Progenitor cell of endocrine pancreas (in vitro differentiated cells): ENCODE data around the gene FREM3. TPM values are rescaled to one million over a fixed set of nuclear protein-coding genes. Genes with fewer than 3 reads are reported as not detected.

Experiments used
- DNase-seq: peaks from one replicate; pipeline ENCODE4 v3.0.0; 2021; ENCODE audit warnings: low spot score; ENCODE audit not compliant: unreplicated experiment
- H3K27ac Mint-ChIP-seq: 2 replicates; pipeline ENCODE4 v1.8.0; 2021; ENCODE audit warnings: mild to moderate bottlenecking, moderate library complexity, mixed read lengths
- H3K27me3 Mint-ChIP-seq: 2 replicates; pipeline ENCODE4 v1.8.0; 2021; ENCODE audit warnings: mixed read lengths
- H3K36me3 Mint-ChIP-seq: 2 replicates; pipeline ENCODE4 v1.8.0; 2022; ENCODE audit warnings: mixed read lengths; ENCODE audit not compliant: insufficient read depth
- H3K4me1 Mint-ChIP-seq: 2 replicates; pipeline ENCODE4 v1.8.0; 2021; ENCODE audit warnings: low read depth, mixed read lengths
- H3K4me3 Mint-ChIP-seq: 2 replicates; pipeline ENCODE4 v1.8.0; 2021; ENCODE audit warnings: low read depth, mild to moderate bottlenecking, moderate library complexity, mixed read lengths
- H3K9me3 Mint-ChIP-seq: 2 replicates; pipeline ENCODE4 v1.8.0; 2021; ENCODE audit warnings: low read depth, mixed read lengths
- total RNA-seq: library from RNA; stranded (reverse); gene quantifications from 2 replicates; pipeline ENCODE4 v1.2.1, GENCODE V29; 2021
- TF ChIP-seq, protein P1 (sequence below): fragments of 200-600 bp; sonication (generic); IDR thresholded peaks from one replicate; pipeline ENCODE4 v1.5.0; 2021; ENCODE audit warnings: antibody characterized with exemption, mild to moderate bottlenecking; ENCODE audit not compliant: unreplicated experiment

The FREM3 gene
- total RNA-seq, 1 donor from 2014 or later: not detected

- Mint-ChIP-seq H3K4me3 (no peak overlapping the region), H3K27me3 (no peaks in the 10 kb centered on the region), H3K27ac (no peak overlapping the region), H3K36me3 (no peaks in the 10 kb centered on the region), H3K9me3 (peaks cover 5% of the 10 kb centered on the region), H3K4me1 (no peaks in the 10 kb centered on the region)
- no peak for DNase-seq
- TF ChIP-seq, protein P1, sequence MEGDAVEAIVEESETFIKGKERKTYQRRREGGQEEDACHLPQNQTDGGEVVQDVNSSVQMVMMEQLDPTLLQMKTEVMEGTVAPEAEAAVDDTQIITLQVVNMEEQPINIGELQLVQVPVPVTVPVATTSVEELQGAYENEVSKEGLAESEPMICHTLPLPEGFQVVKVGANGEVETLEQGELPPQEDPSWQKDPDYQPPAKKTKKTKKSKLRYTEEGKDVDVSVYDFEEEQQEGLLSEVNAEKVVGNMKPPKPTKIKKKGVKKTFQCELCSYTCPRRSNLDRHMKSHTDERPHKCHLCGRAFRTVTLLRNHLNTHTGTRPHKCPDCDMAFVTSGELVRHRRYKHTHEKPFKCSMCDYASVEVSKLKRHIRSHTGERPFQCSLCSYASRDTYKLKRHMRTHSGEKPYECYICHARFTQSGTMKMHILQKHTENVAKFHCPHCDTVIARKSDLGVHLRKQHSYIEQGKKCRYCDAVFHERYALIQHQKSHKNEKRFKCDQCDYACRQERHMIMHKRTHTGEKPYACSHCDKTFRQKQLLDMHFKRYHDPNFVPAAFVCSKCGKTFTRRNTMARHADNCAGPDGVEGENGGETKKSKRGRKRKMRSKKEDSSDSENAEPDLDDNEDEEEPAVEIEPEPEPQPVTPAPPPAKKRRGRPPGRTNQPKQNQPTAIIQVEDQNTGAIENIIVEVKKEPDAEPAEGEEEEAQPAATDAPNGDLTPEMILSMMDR: no peak
Observed at GRCh38 chr4:143606480-143606879, 94.0 kb downstream of the FREM3 start.

DNA sequence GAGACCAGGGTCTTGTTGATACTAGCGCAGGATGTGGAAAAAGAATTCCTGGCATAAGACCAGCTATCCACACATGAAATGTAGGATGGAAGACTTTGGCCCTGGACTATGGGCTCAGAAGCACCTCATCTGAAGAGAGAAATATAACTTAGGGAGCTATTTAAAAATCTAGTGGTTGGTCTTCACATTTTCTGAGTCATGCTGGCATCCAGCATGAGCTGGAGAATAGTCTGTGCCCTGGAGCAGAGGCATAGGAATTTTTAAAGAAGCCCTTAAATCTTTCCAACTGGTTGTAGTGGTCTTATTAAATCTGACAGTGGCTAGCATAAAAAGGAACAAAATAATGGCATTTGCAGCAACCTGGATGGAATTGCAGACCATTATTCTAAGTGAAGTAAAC, 100.6 kb downstream of the FREM3 start:
- no peaks in the 10 kb centered on the region for H3K36me3 Mint-ChIP-seq
- H3K9me3 Mint-ChIP-seq: no peaks in the 10 kb centered on the region
- no peak overlapping the region for H3K27ac Mint-ChIP-seq
- H3K4me3 Mint-ChIP-seq: no peak overlapping the region
- no peaks in the 10 kb centered on the region for H3K27me3 Mint-ChIP-seq
- TF ChIP-seq, protein P1: no peak
- no peaks in the 10 kb centered on the region for H3K4me1 Mint-ChIP-seq
- DNase-seq: no peak

DNA sequence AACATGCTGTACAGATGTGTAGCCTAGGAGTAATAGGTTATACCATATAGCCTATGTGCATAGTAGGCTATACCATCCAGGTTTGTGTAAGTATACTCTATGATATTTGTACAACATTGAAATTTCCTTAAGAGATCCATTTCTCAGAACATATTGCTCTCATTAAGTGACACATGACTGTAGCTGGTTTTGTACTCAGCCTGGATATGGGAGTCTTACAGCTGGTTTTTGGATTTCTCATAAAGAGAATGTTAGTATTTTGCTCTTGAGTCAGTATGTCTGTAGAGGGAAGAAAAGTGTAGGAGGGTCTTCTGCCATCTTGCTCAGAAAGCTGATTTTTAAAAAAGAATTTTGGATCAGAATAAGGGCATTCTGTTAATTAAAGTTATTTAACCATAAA, 101.7 kb downstream of the FREM3 start:
- TF ChIP-seq, protein P1: no peak
- peaks cover 5% of the 10 kb centered on the region for H3K9me3 Mint-ChIP-seq
- H3K4me1 Mint-ChIP-seq: no peaks in the 10 kb centered on the region
- H3K4me3 Mint-ChIP-seq: no peak overlapping the region
- no peaks in the 10 kb centered on the region for H3K27me3 Mint-ChIP-seq
- no peak overlapping the region for H3K27ac Mint-ChIP-seq
- H3K36me3 Mint-ChIP-seq: peaks cover 3% of the 10 kb centered on the region
- no peak for DNase-seq

DNA sequence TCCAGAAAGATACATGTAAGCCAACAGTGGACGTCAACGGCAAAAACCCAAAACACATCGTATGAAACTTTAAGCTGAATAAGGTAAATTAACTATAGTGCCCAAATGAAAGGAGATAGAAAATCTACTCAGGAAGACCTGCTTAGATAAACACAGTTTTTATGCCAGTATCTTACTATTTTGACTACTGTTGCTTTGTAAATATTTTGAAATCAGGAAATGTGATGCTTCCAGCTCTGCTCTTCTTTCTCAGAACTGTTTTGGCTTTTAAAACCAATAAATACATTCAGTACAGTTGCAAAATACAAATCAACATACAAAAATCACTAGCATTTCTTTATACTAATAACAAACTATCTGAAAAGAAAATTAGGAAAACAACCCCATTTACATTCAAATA, 103.2 kb downstream of the FREM3 start:
- no peak overlapping the region for H3K4me3 Mint-ChIP-seq
- H3K36me3 Mint-ChIP-seq: peaks cover 3% of the 10 kb centered on the region
- no peaks in the 10 kb centered on the region for H3K4me1 Mint-ChIP-seq
- peaks cover 12% of the 10 kb centered on the region for H3K9me3 Mint-ChIP-seq
- DNase-seq: no peak
- no peak overlapping the region for H3K27ac Mint-ChIP-seq
- H3K27me3 Mint-ChIP-seq: no peaks in the 10 kb centered on the region
- TF ChIP-seq, protein P1: no peak

- DNase-seq: no peak
- TF ChIP-seq, protein P1: no peak
- Mint-ChIP-seq H3K27me3 (no peaks in the 10 kb centered on the region), H3K4me3 (no peak overlapping the region), H3K9me3 (peaks cover 23% of the 10 kb centered on the region), H3K4me1 (no peaks in the 10 kb centered on the region), H3K27ac (no peak overlapping the region), H3K36me3 (peaks cover 2% of the 10 kb centered on the region)
Observed at GRCh38 chr4:143587703-143588102, 112.8 kb downstream of the FREM3 start.
